ENCODE data around the gene TMEM51. TPM values are rescaled to one million over a fixed set of nuclear protein-coding genes. Genes with fewer than 3 reads are reported as not detected.
A peak's percentile ranks its signal among the peaks of the same experiment; 100 is the strongest.

TMEM51 gene
- total and polyA plus RNA-seq, 2 of the 13 experiments (the other 11 are each of a cell fraction or from before 2014, with no cell fraction given), result 12.2 to 22.3 TPM

GRCh38 chr1:15146142-15146680 is 7.3 kb upstream of the TMEM51 start:
- CTCF ChIA-PET (ENCODE audit: low intra/inter-chr PET ratio, low total read pairs), result no interaction called here
- 86% methylated on average over 4 of the region's 4 CpGs for WGBS (ENCODE audit: low lambda C conversion rate)
- H2AFZ ChIP-seq (ENCODE audit: low read length), result no peak overlapping the region

More at GRCh38 chr1:15146142-15146680, 7.3 kb upstream of the TMEM51 start:
- intact Hi-C loops (cut with micrococcal nuclease; ENCODE audit: unreplicated experiment), result no loop called here
- peaks cover 2 to 5% of the 10 kb centered on the region in 2 experiments; a peak in 1 of 5 replicates for H3K36me3 ChIP-seq (replicated peaks in 1 of 2; ENCODE audit: control insufficient read depth in 1 of 2, insufficient read depth in 2 of 2, low read length in 2 of 2)
- peaks cover 78% of the 10 kb centered on the region for H3K4me1 ChIP-seq (ENCODE audit: insufficient read depth, low read length)
- DNase-seq (ENCODE audit: low spot score), result no peak
- no peaks in the 10 kb centered on the region for H3K9me3 ChIP-seq (ENCODE audit: low read length)
- no peak for TF ChIP-seq ETS1 (CRISPR knock-in tag; IDR thresholded peaks at IDR 0.05)
- no peak for TF ChIP-seq ZNF562 (CRISPR knock-in tag; IDR thresholded peaks at IDR 0.05; ENCODE audit: borderline replicate concordance)
- TF ChIP-seq HNRNPL (IDR thresholded peaks at IDR 0.05; ENCODE audit: low read depth, low read length), result no peak
- TF ChIP-seq ZNF280D (CRISPR knock-in tag; IDR thresholded peaks at IDR 0.05), result no peak
- no peak for TF ChIP-seq BRD4 (CRISPR knock-in tag; IDR thresholded peaks at IDR 0.05)
- TF ChIP-seq NFYC (CRISPR knock-in tag; IDR thresholded peaks at IDR 0.05), result no peak
- TF ChIP-seq ZNF564 (CRISPR knock-in tag; IDR thresholded peaks at IDR 0.05), result no peak
- TF ChIP-seq AHR (CRISPR knock-in tag; IDR thresholded peaks at IDR 0.05), result no peak
- H3K4me3 ChIP-seq (replicated peaks in 1 of 3; ENCODE audit: insufficient read depth in 1 of 3, low read depth in 2 of 3, low read length in 3 of 3), result no peak overlapping the region
- H3K27me3 ChIP-seq (ENCODE audit: control insufficient read depth in 1 of 2, insufficient read depth in 2 of 2, low read length in 2 of 2), result no peaks in the 10 kb centered on the region
- FAIRE-seq, result no peak
- BruUV-seq (replicated peaks), result no TSS peak
- H3K27ac ChIP-seq (ENCODE audit: extremely low read length, insufficient read depth, low read length), result peak overlapping the region; percentile 62
- in situ Hi-C loops (cut with HindIII; ENCODE audit: extremely low pct_ligation_motif_present, low pct_unique_long_range_greater_than_20kb), result no loop called here
- peak overlapping the region; percentile 61; the same call in 1 of the 2 replicates for H3K4me2 ChIP-seq (ENCODE audit: low read depth, low read length)
- H3K79me2 ChIP-seq (ENCODE audit: insufficient read depth, low read length), result peaks cover 14% of the 10 kb centered on the region
- no peak overlapping the region for H3K9ac ChIP-seq (ENCODE audit: insufficient read depth, low read depth, low read length)
- no peaks in the 10 kb centered on the region for H4K20me1 ChIP-seq (ENCODE audit: insufficient read depth, low read length)
- ATAC-seq, result no peak
- POLR2A ChIA-PET, result no interaction called here
